Measurements from ENCODE around the gene YWHAE.

GRCh38 chr17:1434150-1434549 lies 34.1 kb upstream of the YWHAE start:
- TF ChIP-seq EZH2 (IDR thresholded peaks at IDR 0.05; ENCODE audit: insufficient read depth, poor library complexity, severe bottlenecking) (no peak), EZH2phosphoT487 (IDR thresholded peaks at IDR 0.05; ENCODE audit: insufficient read depth, low read depth) (no peak)

All from GM23248 (cell line).